Measurements from ENCODE around the gene NPY4R2.
"Not testable (repeated sequence)": the region's sequence is repeated elsewhere in the genome, so short reads cannot be mapped to it uniquely, and the experiment has no call there.

Gene NPY4R2, protein sequence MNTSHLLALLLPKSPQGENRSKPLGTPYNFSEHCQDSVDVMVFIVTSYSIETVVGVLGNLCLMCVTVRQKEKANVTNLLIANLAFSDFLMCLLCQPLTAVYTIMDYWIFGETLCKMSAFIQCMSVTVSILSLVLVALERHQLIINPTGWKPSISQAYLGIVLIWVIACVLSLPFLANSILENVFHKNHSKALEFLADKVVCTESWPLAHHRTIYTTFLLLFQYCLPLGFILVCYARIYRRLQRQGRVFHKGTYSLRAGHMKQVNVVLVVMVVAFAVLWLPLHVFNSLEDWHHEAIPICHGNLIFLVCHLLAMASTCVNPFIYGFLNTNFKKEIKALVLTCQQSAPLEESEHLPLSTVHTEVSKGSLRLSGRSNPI

GRCh38 chr10:47918475-47918874 is at the start of gene NPY4R2:
NPY4R2 (plus strand) TSS chr10:47918662; CDS start chr10:47921988, 3,326 bp downstream.
- DNase-seq (ENCODE audit: low read depth): not testable (repeated sequence)

- DNase-seq (ENCODE audit: low read depth): not testable (repeated sequence)
These were observed 47.6 kb upstream of the NPY4R2 start for GRCh38 chr10:47870887-47871286.

DNA sequence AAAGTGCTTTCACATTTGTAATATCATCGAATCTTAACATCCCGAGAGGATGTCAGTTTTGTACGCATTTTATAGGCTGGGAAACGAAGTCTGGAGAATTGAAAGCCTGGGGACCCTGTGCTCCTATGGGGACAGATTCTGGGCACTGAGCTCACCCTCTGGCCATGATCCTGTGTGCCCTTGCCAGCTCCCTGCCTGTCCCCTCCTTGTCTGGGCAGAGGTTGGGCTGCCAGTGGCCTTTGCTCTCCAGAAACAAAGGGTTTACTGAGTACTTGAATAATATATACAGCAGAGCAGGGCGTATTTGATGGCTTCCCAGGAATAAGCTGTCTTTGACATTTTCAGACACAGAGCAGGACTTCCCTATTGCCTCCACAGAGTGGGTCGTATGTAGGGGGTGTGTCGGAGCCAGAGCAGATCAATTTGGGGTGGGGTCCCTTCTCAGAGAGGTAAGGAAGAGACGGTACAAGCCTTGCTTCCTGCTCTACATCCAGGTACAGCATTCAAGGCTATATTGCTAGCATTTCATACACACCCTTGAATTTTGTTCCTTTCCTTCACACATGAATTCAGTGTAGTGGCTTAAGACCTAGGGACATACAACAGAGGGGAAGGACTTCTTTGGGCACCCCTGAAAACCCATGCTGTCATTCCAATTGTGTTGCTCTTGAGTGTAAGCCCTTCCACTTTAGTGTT is 46.8 kb upstream of the NPY4R2 start:
- DNase-seq (ENCODE audit: low read depth): not testable (repeated sequence)

- not testable (repeated sequence) for DNase-seq (ENCODE audit: low read depth)
These were observed 46.2 kb upstream of the NPY4R2 start for GRCh38 chr10:47872236-47872635.

DNA sequence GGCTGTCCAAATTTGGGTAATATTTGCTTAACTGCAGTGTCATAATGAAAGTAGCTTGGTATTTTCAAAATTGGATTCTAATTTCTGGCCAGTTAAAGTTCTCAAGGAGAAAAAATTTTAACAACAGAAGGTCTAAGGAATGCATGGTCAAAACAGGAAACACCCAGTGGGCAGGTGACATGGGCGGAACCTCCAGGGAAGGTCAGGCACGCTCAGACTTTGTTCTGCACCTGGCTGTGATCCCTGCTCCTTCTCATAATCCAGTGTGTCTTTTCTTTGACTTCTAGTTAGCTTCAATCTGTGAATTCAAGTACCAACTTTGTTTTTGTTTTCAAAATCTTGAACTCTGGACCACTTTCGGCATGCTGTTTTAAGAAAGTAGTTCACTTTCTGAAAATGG is 34.2 kb upstream of the NPY4R2 start:
- not testable (repeated sequence) for DNase-seq (ENCODE audit: low read depth)

- DNase-seq (ENCODE audit: low read depth): not testable (repeated sequence)
These were observed 33.5 kb upstream of the NPY4R2 start for GRCh38 chr10:47884934-47885333.

DNA sequence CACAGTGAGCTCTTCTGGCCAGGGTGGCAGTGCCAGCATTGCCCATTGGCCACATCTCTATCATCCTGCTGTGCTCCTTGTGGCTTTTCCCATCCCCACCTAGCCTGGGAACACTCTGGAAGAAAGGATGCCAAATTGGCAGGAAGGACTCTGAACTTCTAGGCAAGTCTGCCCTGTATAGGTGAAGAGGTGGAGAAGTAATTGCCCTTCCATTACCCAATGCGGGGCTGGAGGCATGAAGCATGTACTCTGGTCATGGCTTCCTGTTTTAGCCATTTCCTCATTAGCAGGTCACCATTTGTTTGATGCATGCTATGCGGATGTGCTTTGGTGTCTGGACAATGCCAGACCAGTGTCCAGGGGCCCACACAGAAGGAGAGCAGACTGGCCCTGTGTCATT is 32.1 kb upstream of the NPY4R2 start:
- not testable (repeated sequence) for DNase-seq (ENCODE audit: low read depth)

DNA sequence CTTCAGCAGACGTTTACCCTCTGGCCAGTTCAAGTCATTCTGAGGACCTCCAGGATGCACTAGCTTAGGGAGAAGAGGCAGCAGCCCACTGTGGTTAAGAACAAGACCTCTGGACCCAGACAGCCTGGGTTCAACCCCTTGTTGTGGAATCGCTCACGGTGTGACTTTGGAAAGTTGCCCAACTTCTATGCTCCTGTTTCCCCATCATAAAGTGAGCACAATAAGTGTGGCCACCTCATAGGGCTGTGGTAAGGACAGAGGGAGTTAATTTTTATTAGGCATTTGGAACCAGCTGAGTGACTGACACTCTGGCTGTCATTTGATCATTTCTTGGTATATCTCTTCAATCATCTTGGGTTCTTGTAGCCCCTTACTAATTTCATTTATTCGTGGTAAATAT is 31.6 kb upstream of the NPY4R2 start:
- not testable (repeated sequence) for DNase-seq (ENCODE audit: low read depth)

DNA sequence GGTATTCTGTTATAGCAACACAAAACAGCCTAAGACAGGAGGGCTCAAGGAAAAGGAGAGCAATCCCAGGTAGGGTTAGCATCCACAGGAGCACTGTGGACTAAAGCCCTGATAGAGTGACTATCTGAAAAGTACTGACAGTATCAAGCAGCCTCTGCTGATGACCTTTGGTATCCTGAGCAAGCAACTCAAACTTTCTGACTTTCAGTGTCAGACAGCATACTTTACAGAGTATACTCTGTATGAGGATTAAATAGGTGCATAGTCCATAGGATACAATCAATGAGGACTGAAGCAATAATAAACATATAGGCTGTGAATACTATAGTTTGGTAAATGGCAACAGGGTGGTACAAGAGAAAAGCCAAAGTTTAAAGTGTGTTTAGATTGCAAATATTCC is 27.7 kb upstream of the NPY4R2 start:
- not testable (repeated sequence) for DNase-seq (ENCODE audit: low read depth)

DNA sequence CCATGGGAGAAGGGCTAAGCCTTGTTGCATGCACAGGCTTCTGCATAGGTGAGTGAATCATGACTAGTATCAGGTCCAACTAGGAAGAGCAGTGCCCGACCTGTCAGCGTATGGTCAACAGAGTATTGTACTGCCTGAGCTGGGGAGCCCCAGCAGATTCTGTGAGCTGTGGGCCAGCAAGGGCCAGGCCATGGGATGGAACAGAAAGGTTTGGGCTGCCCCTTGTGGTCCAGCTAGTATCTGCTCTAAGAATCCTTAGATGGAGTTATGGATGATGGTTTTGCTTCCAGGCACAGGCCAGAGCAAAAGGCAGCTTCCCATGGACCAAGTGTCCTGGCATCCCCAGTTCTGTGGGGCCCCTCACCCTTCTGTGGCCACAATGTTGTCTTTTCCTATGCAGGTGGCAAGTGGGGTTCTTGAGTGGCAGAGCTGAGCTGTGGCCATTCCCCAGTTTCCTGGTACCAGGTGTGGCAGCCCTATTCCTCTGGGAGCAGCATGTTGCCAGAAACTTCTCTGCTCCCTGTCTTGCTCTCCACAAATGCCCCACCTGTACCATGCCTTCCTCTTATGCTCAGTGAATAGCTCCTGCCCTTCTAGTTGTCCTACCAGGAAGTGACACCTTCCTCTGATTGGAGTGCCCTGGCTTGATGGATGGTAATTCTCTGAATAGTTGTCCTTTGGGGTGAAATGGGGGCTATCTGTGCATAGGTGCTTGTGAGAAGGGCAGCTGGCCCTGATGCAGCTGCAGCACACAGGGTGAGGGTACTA is 25.8 kb upstream of the NPY4R2 start:
- DNase-seq (ENCODE audit: low read depth): not testable (repeated sequence)

DNA sequence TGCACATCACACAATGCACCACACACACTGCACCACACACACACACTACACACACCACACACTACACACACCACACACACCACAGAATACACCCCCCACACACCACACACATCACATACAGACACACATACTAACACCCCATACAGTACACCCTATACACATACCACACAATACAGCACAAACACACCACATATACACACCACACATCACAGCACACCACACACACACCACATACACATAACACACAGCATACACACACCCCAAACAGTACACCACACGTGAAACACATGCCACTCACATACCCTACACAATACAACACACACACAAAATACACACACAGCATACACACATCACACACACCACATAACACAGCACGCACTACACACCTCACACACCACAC is 23.9 kb upstream of the NPY4R2 start:
- DNase-seq (ENCODE audit: low read depth): not testable (repeated sequence)

DNA sequence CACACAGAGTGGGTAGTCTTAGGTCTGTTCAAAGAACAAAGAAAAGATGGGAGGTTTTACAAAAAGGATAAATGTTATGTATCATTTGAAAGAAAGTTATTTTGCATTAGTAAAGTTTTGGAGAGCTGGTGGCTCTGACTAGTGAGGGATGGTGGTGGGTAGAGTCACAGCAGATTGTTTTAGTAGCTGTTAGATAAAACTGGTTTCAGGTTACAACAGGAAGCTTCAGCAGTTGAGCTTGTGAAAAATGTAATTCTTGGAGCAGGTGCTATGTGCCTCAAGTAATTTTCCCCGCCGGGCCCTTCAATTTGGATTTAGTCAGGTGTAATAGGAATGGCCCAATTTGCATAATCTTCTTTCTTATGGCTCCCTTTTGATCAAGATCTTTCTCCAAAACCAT is 20.6 kb upstream of the NPY4R2 start:
- DNase-seq (ENCODE audit: low read depth): not testable (repeated sequence)

DNA sequence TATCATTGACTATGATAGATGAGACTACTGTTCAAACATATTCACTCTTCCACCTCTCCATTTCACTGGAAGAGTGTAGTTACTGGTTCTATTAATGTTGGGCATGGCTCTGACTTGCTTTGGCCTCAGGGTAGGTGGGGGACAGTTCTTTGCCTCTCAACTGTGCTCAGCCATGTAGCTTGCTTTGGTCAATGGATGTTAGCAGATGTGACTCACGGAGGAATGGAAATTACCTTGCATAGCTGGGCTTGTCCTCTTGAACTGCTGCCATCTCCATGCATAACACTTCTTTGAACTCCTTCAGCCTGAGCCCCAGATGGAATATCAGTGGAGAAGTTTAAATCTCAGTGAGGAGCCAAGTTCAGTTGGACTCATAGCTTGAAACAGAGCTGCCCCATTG is 9.1 kb upstream of the NPY4R2 start:
- not testable (repeated sequence) for DNase-seq (ENCODE audit: low read depth)

DNA sequence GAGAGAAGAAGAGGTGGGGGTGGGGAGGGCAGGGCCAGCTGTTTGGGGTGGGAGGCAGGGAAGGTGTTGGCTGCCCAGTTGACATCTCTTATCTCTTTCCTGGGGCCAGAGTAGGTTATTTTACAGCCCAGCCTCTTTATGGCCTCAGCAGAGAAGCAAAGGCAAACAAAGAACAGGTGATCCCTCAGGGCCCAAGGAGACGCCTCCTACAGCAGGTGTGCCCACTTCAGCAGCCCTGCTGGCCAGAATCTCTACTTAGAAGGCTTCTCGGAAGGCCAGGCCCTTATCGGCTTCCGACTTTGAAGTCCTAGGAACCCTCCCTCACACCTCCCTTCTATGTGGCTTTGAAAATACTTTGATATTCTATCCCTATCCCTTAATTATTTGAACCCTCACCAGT is 8.0 kb upstream of the NPY4R2 start:
- DNase-seq (ENCODE audit: low read depth): not testable (repeated sequence)

- not testable (repeated sequence) for DNase-seq (ENCODE audit: low read depth)
These were observed 4.4 kb upstream of the NPY4R2 start for GRCh38 chr10:47914052-47914451.

DNA sequence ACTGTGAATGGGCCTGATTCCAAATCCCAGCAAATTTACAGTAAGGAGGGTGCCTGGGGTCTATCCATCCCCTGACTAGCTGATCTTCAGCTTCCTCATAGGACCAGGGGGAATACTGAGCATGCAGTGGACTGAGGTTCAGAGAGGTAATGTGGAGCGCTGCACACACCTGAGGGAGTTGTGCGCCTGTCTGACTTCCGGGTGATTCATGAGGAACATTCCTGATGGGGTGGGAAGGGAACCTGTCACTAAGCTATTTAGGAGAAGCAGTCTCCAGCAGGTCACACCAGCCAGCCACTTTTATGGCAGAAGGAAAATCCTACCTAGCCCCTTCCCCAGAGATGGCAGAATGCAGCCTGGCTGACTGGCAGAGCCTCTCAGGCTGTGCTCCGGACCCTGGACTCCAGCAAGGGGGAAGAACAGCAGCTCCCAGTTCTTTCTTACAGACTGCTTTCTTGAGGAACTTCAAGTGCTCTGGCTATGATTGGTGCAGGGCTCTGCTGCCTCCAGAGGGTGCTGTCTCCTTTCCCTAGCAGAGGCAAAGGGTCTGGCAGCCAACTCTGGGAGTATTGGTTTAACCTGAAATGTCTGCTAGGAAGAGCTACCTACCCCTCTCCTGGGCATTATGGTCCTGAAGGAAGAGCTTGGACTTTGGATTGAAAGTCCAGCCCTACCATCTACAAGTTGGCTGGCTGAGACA is 2.5 kb upstream of the NPY4R2 start:
- not testable (repeated sequence) for DNase-seq (ENCODE audit: low read depth)

GRCh38 chr10:47920610-47921009 is 2.1 kb downstream of the NPY4R2 start:
- DNase-seq (ENCODE audit: low read depth): not testable (repeated sequence)

GRCh38 chr10:47922503-47922902 is 4.0 kb downstream of the NPY4R2 start:
- DNase-seq (ENCODE audit: low read depth): not testable (repeated sequence)

GRCh38 chr10:47924628-47925027 is 6.2 kb downstream of the NPY4R2 start:
- not testable (repeated sequence) for DNase-seq (ENCODE audit: low read depth)

DNA sequence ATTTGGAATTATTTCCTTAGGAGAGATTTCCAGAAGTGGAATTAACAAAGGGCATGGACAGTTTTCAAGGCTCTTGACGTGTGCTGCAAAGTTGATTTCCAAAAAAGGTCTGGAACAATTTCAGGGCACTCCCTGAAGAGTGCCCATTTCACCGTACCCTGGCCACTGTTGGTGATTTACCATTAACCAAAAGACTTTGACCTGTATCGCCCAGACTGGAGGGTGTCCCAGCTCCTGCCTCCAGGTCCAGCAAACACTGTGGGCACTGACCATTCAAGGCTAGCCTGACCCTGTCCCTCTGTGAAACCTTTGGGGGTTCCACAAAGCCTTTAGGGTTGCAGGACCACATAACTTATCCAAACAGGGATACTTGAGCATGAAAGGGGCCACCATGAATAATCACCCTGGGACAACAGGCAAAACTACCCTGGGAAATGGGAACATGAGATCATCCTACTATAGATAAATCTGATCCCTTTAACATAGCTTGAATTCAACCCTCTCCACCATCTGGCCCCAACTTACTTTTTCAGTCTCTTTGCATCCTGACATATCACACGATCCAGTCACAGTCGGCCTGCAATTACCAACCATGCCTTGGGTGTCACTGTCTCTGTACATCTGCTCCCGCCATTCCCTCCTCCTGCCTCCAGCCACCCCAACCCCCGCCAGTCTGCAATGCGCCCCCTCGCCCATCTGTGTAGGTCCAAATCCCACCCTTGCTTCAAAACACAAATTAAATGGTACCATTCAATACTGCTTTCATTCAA is 8.9 kb downstream of the NPY4R2 start:
- not testable (repeated sequence) for DNase-seq (ENCODE audit: low read depth)

- not testable (repeated sequence) for DNase-seq (ENCODE audit: low read depth)
These were observed 9.8 kb downstream of the NPY4R2 start for GRCh38 chr10:47928225-47928624.
